Hypothalamus (tissue), 51 donors: ENCODE data around the gene UVRAG.
"Not testable (repeated sequence)": the region's sequence is repeated elsewhere in the genome, so short reads cannot be mapped to it uniquely, and the experiment has no call there.

Source experiments
- DNase-seq, 51 donors: peaks; one replicate each; lab custom pipeline; 2025; lab: John Stamatoyannopoulos, UW

UVRAG gene

GRCh38 chr11:75873417-75874221 is 58.6 kb downstream of the UVRAG start:
- DNase-seq: peak in 3 of 51 donors; percentile 33 to 76 (median 60)

DNA sequence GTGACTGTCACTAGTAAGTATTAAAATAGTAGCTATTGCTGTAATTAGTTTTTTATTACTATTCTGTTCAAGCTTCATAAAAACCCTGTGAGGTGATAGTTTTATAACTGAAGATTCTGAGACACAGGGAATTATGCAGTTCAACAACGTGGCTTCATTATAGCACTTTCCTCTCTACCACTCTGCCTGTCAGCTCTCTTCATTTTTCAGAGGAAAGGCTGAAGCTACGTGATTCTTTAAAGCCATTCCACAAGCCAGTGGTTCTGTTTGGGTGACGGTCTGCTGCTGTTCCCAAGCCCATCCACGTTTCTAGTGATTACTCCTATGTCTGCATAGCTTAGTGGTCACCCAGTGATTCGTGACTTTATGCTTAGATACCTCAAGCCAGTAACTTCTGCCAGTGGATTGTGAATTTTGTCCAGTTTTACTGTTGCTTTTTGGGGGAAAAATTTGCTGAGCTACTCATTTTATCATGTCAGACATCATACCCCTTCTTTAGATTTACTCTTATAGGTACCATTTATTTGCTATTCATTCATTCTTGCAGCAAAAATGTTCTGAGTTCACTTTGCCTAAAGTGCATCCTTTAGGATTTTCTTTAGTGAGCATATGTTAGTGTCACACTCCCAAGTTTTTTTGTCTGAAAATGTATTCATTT is 59.8 kb downstream of the UVRAG start:
- peak in 2 of 51 donors; percentile 29 to 60 for DNase-seq

DNA sequence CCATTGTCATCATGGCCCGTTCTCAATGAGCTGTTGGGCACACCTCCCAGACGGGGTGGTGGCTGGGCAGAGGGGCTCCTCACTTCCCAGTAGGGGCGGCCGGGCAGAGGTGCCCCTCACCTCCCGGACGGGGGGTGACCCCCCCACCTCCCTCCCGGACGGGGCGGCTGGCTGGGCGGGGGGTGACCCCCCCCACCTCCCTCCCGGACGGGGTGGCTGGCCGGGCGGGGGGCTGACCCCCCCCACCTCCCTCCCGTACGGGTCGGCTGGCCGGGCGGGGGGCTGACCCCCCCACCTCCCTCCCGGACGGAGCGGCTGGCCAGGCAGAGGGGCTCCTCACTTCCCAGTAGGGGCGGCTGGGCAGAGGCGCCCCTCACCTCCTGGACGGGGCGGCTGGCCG is 62.3 kb downstream of the UVRAG start:
- DNase-seq: peak in 1 of 51 donors; percentile 35

DNA sequence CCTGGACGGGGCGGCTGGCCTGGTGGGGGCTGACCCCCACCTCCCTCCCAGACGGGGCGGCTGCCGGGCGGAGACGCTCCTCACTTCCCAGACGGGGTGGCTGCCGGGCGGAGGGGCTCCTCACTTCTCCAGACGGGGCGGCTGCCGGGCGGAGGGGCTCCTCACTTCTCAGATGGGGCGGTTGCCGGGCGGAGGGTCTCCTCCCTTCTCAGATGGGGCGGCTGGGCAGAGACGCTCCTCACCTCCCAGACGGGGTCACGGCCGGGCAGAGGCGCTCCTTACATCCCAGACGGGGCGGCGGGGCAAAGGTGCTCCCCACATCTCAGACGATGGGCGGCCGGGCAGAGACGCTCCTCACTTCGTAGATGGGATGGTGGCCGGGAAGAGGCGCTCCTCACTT is 62.9 kb downstream of the UVRAG start:
- DNase-seq: not testable (repeated sequence)

GRCh38 chr11:75878933-75879332 is 63.9 kb downstream of the UVRAG start:
- peak in 1 of 51 donors; percentile 50 for DNase-seq

DNA sequence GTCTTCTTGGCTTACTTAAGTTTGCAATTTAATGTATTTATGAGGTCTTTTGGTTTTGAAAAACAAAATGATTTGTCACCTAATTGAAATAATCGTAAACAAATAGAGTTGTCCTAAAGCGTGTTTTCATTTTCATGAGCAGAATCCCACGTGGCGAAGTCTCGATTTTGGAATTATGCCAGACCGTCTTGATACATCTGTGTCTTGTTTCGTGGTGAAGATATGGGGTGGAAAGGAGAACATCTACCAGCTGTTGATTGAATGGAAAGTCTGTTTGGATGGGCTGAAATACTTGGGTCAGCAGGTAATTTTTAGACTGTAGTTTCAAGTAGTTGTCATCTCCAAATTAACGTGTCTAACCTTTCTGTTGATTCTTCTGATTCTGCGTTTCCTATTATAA is 64.7 kb downstream of the UVRAG start:
- no peak for DNase-seq

DNA sequence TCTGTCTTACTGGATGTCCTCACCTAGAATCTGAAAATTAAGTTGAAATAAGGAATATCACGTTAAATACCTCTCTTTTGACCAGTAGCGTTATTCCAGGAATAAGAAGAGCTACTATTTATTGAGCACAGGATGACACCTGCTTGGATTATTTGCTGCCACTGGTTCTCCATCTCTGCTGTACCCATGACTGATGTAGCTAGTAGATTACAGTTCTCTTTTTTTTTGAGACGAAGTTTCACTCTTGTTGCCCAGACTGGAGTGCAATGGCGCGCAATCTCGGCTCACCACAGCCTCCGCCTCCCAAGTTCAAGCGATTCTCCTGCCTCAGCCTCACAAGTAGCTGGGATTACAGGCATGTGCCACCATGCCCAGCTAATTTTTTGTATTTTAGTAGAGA is 65.3 kb downstream of the UVRAG start:
- not testable (repeated sequence) for DNase-seq

DNA sequence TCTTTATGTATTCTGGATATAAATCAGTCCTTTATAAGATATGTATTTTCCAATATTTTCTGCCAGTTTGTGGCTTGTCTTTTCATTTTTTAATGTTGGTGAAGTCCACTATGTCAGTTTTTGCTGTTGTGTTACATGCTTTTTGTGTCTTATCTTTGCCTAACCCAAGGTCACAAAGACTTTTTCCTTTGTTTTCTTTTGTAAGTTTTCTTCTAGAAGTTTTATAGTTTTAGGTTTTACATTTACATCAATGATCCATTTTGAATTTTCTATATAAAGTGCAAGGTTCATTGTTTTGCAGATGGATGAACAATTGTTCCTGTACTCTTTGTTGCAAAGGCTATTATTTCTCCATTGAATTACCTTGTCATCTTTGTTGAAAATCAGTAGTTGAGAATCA is 69.3 kb downstream of the UVRAG start:
- DNase-seq: no peak

DNA sequence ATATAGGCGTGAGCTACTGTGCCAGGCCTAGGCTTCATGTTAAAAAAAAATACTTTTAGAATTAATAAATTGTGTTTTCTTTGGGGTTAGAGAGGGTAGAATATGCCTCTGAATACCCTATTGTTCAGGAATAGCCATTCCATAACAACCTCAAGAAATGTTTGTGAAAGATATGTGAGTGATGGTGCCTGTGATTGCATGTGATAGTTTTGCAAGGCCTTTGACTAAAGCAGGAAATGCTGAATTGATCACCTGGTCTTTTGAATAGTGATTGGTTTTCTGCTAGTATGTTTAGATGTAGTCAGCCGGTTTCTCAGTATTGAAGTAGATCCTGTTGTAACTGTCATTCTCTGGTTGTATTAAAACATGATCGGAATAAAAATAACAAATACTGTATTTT is 73.4 kb downstream of the UVRAG start:
- DNase-seq: no peak

DNA sequence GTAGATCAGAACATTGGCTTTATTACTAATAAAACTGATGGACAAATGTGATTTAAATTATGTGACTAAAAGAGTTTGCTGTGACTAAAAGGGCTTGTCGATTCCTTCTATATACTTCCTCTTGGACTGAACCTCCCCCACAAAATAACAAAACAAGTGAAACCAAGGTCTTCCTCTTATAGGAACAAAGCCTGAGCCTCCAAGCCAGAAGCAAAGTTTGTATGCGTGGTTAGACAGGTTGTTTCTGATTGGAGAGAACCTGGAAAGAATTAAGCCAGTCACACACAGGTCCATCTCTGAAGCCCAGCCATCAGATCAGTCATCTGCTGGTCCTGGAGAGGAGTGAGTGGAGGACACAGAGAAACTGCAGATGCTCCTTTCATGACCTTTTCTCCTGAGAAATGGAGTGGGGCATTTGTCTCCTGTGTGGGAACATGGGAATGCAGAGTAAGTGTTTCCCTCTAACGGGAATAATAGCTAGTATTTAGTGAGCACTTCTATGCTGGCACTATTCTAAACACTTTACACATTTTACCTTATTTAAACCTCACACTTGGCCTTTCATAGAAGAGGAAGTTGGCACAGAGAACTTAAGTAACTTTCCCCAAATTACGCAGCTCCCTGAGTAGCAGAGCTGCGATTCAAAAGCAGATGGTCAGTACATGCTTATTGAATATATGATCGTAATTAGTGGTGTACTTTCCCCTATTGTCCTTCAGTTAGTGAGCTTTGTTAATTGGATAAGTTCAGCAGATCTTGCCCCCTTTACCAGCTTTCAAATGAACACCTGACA is 77.1 kb downstream of the UVRAG start:
- no peak for DNase-seq

DNA sequence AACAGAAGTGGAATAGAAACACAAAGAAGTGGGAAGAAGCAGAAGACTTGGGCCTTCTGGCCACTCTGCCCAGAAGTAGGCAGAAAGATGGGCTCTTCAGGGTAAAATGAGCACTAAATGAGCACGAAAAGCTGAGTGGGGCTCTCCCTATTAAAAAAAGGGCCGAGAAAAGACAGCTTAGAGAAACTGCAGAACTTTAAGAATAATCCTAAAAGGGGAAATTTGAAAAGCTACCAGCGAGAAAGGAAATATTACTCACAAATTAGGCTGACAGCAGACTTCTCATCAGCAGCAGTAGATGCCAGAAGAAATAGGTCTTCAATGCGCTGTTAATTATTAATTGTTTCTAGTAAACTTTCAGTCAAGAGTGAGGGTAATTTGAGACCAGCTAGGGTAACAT is 78.2 kb downstream of the UVRAG start:
- DNase-seq: no peak

DNA sequence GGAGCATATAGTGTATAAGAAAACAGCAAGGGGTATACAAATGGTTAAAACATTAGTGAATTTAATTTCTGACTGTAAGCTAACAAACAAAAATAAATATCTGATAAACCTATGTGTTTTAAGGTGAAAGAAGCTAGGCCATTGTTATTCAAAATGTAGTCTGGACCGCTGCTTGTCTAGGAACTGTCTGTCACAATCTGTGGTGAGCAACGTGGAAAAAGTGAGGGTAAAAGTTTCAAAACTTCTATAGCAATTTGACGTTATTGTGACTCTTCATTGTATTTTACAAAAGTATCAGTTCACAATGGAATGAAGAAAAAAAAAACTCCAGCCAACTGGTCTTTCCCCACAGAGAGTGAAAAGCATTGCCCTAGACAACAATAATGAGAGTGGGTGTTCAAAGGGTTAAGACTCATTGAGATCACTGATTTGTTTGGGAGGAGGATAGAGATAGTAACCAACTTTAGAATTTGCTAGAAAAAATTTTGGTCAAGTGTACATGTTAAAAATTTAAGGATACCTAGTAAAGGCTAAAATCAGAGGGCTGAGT is 79.1 kb downstream of the UVRAG start:
- no peak for DNase-seq

- DNase-seq: no peak
Observed at GRCh38 chr11:75896843-75897419, 81.9 kb downstream of the UVRAG start.

DNA sequence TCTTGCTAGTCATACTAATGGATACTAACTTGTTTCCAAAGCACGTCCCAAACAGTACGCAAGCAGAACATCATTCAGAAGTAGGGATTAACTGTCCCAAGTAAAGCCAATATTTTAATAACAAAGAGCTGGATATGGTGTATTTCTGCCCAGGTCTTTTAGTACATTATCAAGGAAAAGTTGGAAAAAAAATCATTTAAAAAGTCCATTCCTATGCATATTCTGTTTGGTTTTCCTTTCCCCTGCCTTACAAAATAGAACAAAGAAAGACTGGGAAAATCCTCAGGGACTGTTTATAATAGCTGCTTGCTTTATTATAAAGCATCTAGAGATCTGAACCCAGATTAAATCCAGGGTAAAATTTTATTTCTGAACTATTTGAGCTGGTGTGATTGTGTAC is 83.9 kb downstream of the UVRAG start:
- no peak for DNase-seq

- no peak for DNase-seq
Observed at GRCh38 chr11:75899806-75900205, 84.8 kb downstream of the UVRAG start.

- no peak for DNase-seq
Observed at GRCh38 chr11:75900848-75901247, 85.8 kb downstream of the UVRAG start.

DNA sequence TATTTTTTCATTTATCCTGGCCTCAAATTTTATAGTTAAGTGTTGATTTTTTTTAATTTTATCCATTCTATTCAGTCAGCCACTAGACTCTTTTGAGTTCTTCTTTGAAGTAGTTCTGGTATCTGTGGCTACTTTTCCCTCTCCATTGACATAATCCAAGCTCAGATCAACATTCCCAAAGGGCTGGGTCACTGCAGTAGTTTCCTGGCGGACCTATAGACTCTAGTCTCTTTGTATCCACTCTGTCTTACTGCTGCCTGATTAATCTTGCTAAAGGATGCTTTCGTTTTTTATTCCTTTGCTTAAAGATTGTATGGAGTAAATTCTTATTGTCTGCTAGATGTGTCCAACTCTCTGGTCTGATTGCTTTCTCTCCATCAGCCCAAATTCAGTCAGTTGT is 87.6 kb downstream of the UVRAG start:
- no peak for DNase-seq

DNA sequence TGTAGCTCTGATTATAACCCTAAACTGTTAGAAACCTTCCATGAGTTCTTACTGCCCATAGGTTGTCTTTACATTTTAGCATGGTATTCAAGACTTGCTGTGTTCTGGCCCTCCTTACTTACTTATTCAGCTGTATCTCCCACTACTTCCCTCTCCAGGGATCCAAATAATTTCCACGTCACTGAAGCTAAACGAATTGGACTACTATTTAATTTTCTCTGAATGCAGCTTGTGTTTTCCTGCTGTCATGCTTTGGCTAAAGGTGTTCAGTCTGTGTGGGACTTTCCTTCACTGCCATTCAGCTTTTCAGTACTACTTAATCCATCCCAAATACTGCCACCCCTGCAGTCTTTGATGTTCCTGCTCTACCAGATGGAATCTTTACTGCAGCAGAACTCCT is 88.3 kb downstream of the UVRAG start:
- no peak for DNase-seq

DNA sequence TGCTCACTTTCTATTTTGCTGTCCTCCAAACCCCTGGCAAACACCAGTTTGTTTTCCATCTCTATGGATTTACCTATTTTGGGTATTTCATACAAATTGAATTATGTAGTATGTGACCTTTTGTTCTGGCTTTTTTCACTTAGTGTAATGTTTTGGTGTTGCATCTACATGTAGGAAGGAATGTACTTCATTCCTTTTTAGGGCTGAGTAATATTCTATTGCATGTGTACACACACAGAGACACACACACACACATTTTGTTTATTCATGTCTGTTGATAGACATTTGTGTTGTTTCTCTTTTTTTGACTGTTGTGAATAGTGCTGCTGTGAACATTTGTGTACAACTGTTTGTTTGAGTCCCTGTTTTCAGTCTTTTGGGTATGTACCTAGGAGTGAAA is 90.4 kb downstream of the UVRAG start:
- DNase-seq: no peak

DNA sequence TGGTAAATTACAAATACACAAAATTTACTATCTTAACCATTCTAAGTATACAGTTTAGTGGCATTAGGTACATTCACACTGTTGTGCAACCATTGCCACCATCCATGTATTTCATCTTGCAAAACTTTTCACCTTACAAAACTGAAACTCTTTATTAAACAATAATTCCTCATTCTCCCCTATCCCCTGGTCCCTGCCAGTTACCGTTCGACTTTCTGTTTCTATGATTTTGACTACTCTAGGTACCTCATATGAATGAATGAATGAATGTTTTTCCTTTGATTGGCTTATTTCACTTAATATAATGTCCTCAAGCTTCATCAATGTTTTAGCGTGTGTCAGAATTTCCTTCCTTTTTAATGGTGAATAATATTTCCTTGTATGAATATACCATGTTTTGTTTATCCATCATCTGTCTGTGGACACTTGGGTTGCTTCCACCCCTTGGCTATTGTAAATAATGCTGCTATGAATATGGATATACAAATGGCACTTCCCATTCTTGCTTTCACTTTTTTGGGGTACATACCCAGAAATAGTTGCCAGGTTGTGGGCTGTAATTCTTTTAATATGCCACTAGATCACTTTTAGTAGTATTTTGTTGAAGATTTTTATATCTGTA is 93.0 kb downstream of the UVRAG start:
- no peak for DNase-seq
